H1 (cell line): ENCODE data around the gene ANKRD27. TPM values are rescaled to one million over a fixed set of nuclear protein-coding genes. Genes with fewer than 3 reads are reported as not detected.

Experiments used
- KDM5A ChIP-seq: fragments of 200-600 bp; IDR thresholded peaks from 2 replicates; pipeline ENCODE4 v1.7.1; 2012; ENCODE audit warnings: mild to moderate bottlenecking, low read length, inconsistent platforms, mixed read lengths
- MAFK ChIP-seq: IDR thresholded peaks from 2 replicates; pipeline ENCODE4 v1.6.1; 2012; ENCODE audit warnings: low read depth, mild to moderate bottlenecking, improper control_type of control experiment, low read length
- TAF7 ChIP-seq: optimal IDR thresholded peaks from 2 replicates; pipeline ENCODE3; 2011; ENCODE audit warnings: low read depth, mild to moderate bottlenecking, inconsistent platforms, low read length, moderate library complexity, borderline replicate concordance
- polyA plus RNA-seq, 7 experiments: library from polyadenylated mRNA; depleted of rRNA in 3 of 7; stranded (reverse) in 5 of 7; unstranded in 2 of 7; fragments of >200 nt in 5 of 7; fragments of 200-250 nt in 2 of 7; gene quantifications; 1 replicate in 5 of 7; 2 replicates in 1 of 7; 4 replicates in 1 of 7; pipeline versions ENCODE4 v1.2.1 to v1.2.3, GENCODE V29; 2011 to 2013; ENCODE audit warnings: missing spikeins in 2 of 7, mixed read lengths in 2 of 7
- total RNA-seq: library from RNA; stranded (reverse); fragmentation: NEBNext Ultra II Directional; extraction: Animal tissue kit (Norgen Biotek cat#: 25700); gene quantifications from 2 replicates; pipeline ENCODE4 v1.2.1, GENCODE V29; 2021

ANKRD27 gene
- total and polyA plus RNA-seq, 2 of the 8 experiments (the other 6 are each of a cell fraction or from before 2014, with no cell fraction given): 27.9 to 55.7 TPM

- no peak for TF ChIP-seq TAF7
- no peak for TF ChIP-seq MAFK
- no peak for TF ChIP-seq KDM5A
Measured at GRCh38 chr19:32675720-32676185, 773 bp upstream of the ANKRD27 start, which contains the start of gene RGS9BP (continued).
